ENCODE results near the gene SHB.

DNA sequence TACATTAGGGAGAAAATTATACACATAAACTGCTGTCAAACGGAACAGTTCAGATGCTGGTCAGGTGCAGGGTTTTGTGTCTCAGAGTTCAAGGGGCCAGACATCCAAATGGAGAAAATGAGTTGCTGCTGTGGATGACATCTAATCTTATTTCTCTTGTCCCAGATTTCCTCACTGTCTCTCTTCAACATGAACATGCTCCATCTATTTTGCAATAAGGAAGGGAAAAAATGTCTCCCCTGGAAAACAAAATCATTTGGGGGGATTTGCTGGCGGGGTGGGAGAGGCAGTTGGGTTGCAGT lies 51.2 kb downstream of the SHB start:
- TF ChIP-seq, protein P1, sequence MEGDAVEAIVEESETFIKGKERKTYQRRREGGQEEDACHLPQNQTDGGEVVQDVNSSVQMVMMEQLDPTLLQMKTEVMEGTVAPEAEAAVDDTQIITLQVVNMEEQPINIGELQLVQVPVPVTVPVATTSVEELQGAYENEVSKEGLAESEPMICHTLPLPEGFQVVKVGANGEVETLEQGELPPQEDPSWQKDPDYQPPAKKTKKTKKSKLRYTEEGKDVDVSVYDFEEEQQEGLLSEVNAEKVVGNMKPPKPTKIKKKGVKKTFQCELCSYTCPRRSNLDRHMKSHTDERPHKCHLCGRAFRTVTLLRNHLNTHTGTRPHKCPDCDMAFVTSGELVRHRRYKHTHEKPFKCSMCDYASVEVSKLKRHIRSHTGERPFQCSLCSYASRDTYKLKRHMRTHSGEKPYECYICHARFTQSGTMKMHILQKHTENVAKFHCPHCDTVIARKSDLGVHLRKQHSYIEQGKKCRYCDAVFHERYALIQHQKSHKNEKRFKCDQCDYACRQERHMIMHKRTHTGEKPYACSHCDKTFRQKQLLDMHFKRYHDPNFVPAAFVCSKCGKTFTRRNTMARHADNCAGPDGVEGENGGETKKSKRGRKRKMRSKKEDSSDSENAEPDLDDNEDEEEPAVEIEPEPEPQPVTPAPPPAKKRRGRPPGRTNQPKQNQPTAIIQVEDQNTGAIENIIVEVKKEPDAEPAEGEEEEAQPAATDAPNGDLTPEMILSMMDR (IDR thresholded peaks at IDR 0.05) = no peak
- TF ChIP-seq POLR2A (IDR thresholded peaks at IDR 0.05) = no peak

All from lower leg skin (tissue), 3 donors.